Stomach (tissue), 9 donors: Measurements from ENCODE around the gene GLRA3. TPM values are rescaled to one million over a fixed set of nuclear protein-coding genes. Genes with fewer than 3 reads are reported as not detected.
"Not testable (repeated sequence)": the region's sequence is repeated elsewhere in the genome, so short reads cannot be mapped to it uniquely, and the experiment has no call there.

ENCODE experiments used
- DNase-seq, 2 donors: peaks; one replicate each; pipeline versions ENCODE4 v3.0.0 to v3.0.0-alpha.2; 2013 to 2019
- H3K27ac ChIP-seq, 5 donors: fragments of 200-600 bp in 4 of 5; sonication (generic) in 4 of 5; one replicate each; pipeline ENCODE4 v1.5.1; 2013 to 2019; ENCODE audit warnings: mild to moderate bottlenecking in 1 of 5, moderate library complexity in 1 of 5
- H3K27me3 ChIP-seq, 3 donors: fragments of 200-600 bp; sonication (generic); one replicate each; pipeline ENCODE4 v1.5.1; 2017 to 2019; ENCODE audit warnings: mixed run types in 1 of 3
- H3K36me3 ChIP-seq, 4 donors: fragments of 200-600 bp; sonication (generic); 1 replicate in 3 of 4; 2 replicates in 1 of 4; pipeline ENCODE4 v1.5.1; 2016 to 2019
- H3K4me1 ChIP-seq, 4 donors: fragments of 200-600 bp; sonication (generic); one replicate each; pipeline ENCODE4 v1.5.1; 2016 to 2019
- H3K4me3 ChIP-seq, 4 donors: fragments of 200-600 bp; sonication (generic) in 3 of 4; one replicate each; pipeline ENCODE4 v1.5.1; 2016 to 2019; ENCODE audit warnings: mild to moderate bottlenecking in 1 of 4
- H3K9me3 ChIP-seq, 4 donors: fragments of 200-600 bp; sonication (generic); one replicate each; pipeline ENCODE4 v1.5.1; 2016 to 2019
- EP300 ChIP-seq: sonication (generic); formaldehyde crosslinking; IDR thresholded peaks from one replicate; pipeline ENCODE4 v1.6.1; 2017; ENCODE audit warnings: antibody characterized with exemption
- POLR2A ChIP-seq, 4 donors: fragments of 450-650 bp; IDR thresholded peaks; one replicate each; pipeline ENCODE4 v1.6.1; 2016; ENCODE audit warnings: antibody characterized with exemption in 4 of 4, control low read depth in 2 of 4, mild to moderate bottlenecking in 1 of 4, moderate library complexity in 1 of 4
- POLR2AphosphoS5 ChIP-seq, 3 donors: sonication (generic); formaldehyde crosslinking; IDR thresholded peaks; one replicate each; pipeline ENCODE4 v1.6.1; 2016; ENCODE audit warnings: antibody characterized with exemption in 3 of 3
- WGBS, 5 donors: extraction: QIAGEN DNeasy Blood & Tissue Kit in 3 of 5; methylation state at CpG; one replicate each; pipeline versions ENCODE4 v1.1.5 to v1.1.7; 2013 to 2018; 5-methylcytosine and 5-hydroxymethylcytosine counted together
- intact Hi-C: fragments of 100-400 bp; cut with DNase I; formaldehyde crosslinking; loops from one replicate; pipeline ENCODE4 v1.15.1; 2023; ENCODE audit warnings: low total_unique reads
- polyA plus RNA-seq, 3 donors: library from polyadenylated mRNA; stranded (reverse); fragments of 200-250 nt; gene quantifications; one replicate each; pipeline ENCODE4 v1.2.3, GENCODE V29; 2013
- total RNA-seq, 5 donors: library from RNA; depleted of rRNA; stranded (reverse); fragments of >200 nt; gene quantifications; one replicate each; pipeline versions ENCODE4 v1.1.0 to v1.2.3, GENCODE V29; 2014 to 2016
- TF ChIP-seq, protein P1 (sequence below), 7 experiments: fragments of 450-650 bp in 4 of 7; fragments of 200-600 bp in 3 of 7; sonication (generic) in 3 of 7; IDR thresholded peaks; one replicate each; pipeline ENCODE4 v1.5.1; 2016 to 2019; ENCODE audit warnings: antibody characterized with exemption in 7 of 7, control low read depth in 2 of 7, mild to moderate bottlenecking in 1 of 7
- donor health status: healthy with polysubstance abuse.
- donor health status: Bipolar disorder and iron deficiency.
- donor health status: healthy.

Gene GLRA3
- total and polyA plus RNA-seq, 8 donors: 0.06 to 0.18 TPM; not detected in 6

DNA sequence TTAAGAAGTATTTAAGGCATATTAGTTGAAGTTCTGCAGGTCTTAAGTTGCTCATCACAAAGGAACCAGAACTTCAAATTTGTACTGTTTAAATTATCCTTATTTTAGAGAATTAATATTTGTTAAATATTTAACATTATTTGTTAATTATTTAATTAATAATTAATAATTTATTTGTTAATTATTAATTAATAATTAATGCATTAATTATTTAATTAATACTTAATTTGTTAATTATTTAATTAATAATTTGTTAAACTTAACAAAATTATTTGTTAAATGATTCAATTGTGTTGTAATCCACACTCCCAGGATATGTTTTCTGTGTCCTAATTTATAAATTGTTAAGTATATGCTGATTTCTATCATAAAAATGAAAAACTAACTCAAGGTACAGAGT lies 129.4 kb downstream of the GLRA3 start:
- Histone ChIP-seq H3K27ac (no peak overlapping the region), H3K4me3 (no peak overlapping the region), H3K9me3 (no peaks in the 10 kb centered on the region), H3K27me3 (no peaks in the 10 kb centered on the region), H3K4me1 (no peaks in the 10 kb centered on the region), H3K36me3 (no peaks in the 10 kb centered on the region)
- DNase-seq: no peak
- intact Hi-C loops: no loop called here
- TF ChIP-seq EP300: no peak
- no peak for TF ChIP-seq POLR2A (IDR thresholded peaks at IDR 0.05)
- TF ChIP-seq, protein P1, sequence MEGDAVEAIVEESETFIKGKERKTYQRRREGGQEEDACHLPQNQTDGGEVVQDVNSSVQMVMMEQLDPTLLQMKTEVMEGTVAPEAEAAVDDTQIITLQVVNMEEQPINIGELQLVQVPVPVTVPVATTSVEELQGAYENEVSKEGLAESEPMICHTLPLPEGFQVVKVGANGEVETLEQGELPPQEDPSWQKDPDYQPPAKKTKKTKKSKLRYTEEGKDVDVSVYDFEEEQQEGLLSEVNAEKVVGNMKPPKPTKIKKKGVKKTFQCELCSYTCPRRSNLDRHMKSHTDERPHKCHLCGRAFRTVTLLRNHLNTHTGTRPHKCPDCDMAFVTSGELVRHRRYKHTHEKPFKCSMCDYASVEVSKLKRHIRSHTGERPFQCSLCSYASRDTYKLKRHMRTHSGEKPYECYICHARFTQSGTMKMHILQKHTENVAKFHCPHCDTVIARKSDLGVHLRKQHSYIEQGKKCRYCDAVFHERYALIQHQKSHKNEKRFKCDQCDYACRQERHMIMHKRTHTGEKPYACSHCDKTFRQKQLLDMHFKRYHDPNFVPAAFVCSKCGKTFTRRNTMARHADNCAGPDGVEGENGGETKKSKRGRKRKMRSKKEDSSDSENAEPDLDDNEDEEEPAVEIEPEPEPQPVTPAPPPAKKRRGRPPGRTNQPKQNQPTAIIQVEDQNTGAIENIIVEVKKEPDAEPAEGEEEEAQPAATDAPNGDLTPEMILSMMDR (IDR thresholded peaks at IDR 0.05): no peak
- no peak for TF ChIP-seq POLR2AphosphoS5 (IDR thresholded peaks at IDR 0.05)

DNA sequence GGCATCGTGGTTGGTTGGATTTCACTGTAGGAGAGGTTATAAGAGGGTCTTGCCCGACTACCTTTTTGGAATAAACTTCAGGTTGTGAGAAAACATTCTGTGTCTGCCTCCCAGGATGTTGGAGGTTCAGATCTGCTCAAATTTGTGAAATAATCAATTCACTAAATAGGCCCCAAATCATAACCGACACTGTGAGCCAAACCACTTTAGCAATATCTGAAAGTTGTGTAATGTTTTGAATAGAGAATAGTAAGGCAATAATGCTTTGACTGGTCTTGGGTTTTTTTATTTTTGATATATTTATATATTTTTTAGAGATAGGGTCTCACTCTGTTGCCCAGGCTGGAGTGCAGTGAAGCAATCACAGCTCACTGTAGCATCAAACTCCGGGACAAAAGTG lies 131.2 kb downstream of the GLRA3 start:
- 57 to 69% (median 66%) methylated on average over 4 of the region's 4 CpGs for WGBS, 5 donors
- no peaks in the 10 kb centered on the region for H3K9me3 ChIP-seq
- no peaks in the 10 kb centered on the region for H3K36me3 ChIP-seq
- no peaks in the 10 kb centered on the region for H3K27me3 ChIP-seq
- intact Hi-C loops: no loop called here
- H3K27ac ChIP-seq: no peak overlapping the region
- H3K4me3 ChIP-seq: no peak overlapping the region
- DNase-seq: no peak
- H3K4me1 ChIP-seq: no peaks in the 10 kb centered on the region
- TF ChIP-seq POLR2A (IDR thresholded peaks at IDR 0.05) (no peak), POLR2AphosphoS5 (IDR thresholded peaks at IDR 0.05) (no peak), EP300 (no peak)
- TF ChIP-seq, protein P1 (IDR thresholded peaks at IDR 0.05): no peak

DNA sequence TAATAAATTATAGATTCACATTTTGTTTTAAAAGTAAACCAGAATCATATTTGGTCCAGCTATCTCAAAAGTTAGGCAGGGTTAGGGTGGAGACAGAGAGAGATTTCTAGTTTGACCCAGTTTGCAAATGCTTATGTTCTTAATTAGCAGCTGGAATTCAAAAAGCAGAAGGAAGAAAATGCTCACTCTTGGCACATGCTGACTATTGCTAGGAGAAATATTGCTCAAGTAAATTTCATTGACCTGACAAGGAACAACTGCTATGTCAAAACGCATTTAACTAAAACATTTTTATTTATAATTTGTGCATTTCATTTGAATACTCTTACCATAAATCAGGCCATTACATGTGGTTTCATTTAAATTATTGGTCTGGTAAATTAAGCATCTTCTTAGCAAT lies 131.8 kb downstream of the GLRA3 start:
- H3K9me3 ChIP-seq: no peaks in the 10 kb centered on the region
- H3K27me3 ChIP-seq: no peaks in the 10 kb centered on the region
- H3K4me3 ChIP-seq: no peak overlapping the region
- no peak overlapping the region for H3K27ac ChIP-seq
- peak in 1 of 2 donors; percentile 66 for DNase-seq
- H3K4me1 ChIP-seq: no peaks in the 10 kb centered on the region
- H3K36me3 ChIP-seq: no peaks in the 10 kb centered on the region
- TF ChIP-seq, protein P1 (IDR thresholded peaks at IDR 0.05): no peak
- no peak for TF ChIP-seq POLR2AphosphoS5 (IDR thresholded peaks at IDR 0.05)
- TF ChIP-seq POLR2A (IDR thresholded peaks at IDR 0.05): no peak
- no peak for TF ChIP-seq EP300
- 50 to 67% (median 60%) methylated on average over 1 of the region's 1 CpG for WGBS, 5 donors
- intact Hi-C loops: no loop called here

DNA sequence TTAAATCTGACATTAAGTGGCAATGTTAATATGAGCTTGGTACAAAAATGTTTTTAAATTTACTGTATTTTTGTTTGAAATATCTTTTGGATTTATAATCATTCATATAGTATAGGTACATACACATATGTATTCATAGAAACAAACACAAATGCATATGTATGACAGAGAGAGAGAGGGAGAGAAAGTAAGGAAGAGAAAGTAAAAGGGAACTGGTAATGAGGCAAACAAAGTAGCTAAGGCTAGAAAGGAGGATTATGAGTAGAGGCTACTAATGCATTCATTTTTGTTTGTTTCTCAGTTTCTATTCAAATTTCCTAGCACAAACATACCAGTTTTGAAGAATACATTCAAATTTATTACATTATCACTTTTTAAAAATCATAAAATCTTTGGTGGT lies 132.4 kb downstream of the GLRA3 start:
- TF ChIP-seq POLR2A (IDR thresholded peaks at IDR 0.05) (no peak), POLR2AphosphoS5 (IDR thresholded peaks at IDR 0.05) (no peak)
- TF ChIP-seq, protein P1 (IDR thresholded peaks at IDR 0.05): no peak
- H3K27me3 ChIP-seq: no peaks in the 10 kb centered on the region
- no peaks in the 10 kb centered on the region for H3K9me3 ChIP-seq
- no peaks in the 10 kb centered on the region for H3K36me3 ChIP-seq
- DNase-seq: no peak
- no peak overlapping the region for H3K27ac ChIP-seq
- intact Hi-C loops: no loop called here
- no peak overlapping the region for H3K4me3 ChIP-seq
- no peaks in the 10 kb centered on the region for H3K4me1 ChIP-seq

DNA sequence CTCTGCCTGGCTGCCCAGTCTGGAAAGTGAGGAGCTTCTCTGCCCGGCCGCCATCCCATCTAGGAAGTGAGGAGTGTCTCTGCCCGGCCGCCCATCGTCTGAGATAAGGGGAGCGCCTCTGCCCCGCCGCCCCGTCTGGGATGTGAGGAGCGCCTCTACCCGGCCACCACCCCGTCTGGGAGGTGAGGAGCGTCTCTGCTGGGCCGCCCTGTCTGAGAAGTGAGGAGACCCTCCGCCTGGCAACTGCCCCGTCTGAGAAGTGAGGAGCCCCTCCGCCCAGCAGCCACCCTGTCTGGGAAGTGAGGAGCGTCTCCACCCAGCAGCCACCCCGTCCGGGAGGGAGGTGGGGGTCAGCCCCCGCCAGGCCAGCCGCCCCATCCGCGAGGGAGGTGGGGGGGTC lies 137.2 kb downstream of the GLRA3 start:
- H3K36me3 ChIP-seq, H3K27ac ChIP-seq, H3K4me3 ChIP-seq, H3K27me3 ChIP-seq, DNase-seq, intact Hi-C loops, H3K4me1 ChIP-seq: not testable (repeated sequence)
- WGBS, 5 donors: 92 to 97% (median 93%) methylated on average over 5 to 19 of the region's 24 CpGs
- H3K9me3 ChIP-seq: peaks cover 0 to 21% (median 15%) of the 10 kb centered on the region in 4 donors
